Measurements from ENCODE around the gene MASTL.
A peak's percentile ranks its signal among the peaks of the same experiment; 100 is the strongest.

The MASTL gene

DNA sequence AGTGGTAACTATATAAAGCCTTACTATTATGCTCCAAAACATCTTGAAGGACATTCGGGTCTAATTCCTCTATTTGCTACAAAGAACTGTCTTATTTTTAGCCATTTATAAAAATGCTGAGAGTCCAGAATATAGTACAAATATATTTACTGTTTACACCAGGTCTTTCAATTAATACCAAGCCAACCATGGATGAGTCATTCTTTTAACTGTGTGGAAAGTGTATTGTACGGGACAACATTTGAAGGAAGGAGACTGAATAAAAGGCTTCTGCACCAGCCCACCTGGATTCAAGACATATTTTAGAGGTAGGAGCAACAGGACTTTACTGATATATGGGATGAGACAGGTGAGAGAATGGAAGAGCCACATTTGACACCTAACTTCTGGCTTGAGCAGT lies 35.4 kb downstream of the MASTL start:
- TF ChIP-seq, protein P1, sequence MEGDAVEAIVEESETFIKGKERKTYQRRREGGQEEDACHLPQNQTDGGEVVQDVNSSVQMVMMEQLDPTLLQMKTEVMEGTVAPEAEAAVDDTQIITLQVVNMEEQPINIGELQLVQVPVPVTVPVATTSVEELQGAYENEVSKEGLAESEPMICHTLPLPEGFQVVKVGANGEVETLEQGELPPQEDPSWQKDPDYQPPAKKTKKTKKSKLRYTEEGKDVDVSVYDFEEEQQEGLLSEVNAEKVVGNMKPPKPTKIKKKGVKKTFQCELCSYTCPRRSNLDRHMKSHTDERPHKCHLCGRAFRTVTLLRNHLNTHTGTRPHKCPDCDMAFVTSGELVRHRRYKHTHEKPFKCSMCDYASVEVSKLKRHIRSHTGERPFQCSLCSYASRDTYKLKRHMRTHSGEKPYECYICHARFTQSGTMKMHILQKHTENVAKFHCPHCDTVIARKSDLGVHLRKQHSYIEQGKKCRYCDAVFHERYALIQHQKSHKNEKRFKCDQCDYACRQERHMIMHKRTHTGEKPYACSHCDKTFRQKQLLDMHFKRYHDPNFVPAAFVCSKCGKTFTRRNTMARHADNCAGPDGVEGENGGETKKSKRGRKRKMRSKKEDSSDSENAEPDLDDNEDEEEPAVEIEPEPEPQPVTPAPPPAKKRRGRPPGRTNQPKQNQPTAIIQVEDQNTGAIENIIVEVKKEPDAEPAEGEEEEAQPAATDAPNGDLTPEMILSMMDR (IDR thresholded peaks at IDR 0.05), result no peak

DNA sequence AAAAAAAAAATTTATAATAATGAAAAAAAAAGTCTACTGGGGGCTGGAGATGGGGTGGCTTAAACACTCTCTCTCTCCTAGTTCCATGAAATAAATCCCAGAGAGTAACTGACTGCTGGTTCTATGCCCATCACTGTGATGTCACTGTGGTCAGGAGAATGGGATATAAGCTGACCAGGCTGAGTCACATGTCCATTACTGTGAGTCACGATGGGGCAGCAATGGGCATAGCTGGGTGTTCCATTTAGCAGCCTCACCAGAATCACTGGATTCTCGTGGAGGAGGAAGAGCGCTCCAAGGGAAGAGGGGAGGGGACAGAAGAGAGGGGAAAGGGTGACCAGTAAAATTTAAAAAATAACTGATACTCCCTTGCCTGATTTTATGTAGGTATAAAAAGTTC lies 37.1 kb downstream of the MASTL start:
- TF ChIP-seq, protein P1 (IDR thresholded peaks at IDR 0.05), result no peak

DNA sequence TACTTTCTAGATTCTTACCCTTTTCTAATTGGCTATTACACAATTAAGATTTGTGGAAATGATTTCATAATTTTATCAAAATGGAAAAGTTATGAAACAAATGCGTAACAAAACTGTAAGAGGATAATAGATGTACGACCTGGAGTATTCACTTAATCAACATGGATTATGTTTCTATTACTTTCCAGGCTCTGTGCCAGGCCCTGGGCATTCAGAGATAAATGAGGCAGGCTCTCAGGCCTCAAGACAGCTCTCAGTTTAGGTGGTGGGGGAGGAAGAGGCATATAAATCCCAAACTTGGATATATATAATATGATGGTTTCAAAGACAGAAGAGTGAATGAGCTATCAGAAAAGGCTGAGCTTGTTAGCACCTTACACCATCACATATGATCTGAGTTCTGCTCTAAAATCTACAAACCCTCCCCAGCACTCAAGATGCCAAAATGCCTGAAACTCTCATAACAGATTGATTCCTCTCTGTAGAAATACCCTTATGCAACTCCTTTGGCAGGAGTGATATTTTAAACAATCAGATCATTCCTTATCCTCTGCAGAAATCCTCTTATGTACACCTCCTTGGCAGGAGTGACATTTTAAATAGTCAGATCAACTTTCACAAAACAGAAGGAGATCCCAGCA lies 42.9 kb downstream of the MASTL start:
- TF ChIP-seq, protein P1 (IDR thresholded peaks at IDR 0.05), result no peak

DNA sequence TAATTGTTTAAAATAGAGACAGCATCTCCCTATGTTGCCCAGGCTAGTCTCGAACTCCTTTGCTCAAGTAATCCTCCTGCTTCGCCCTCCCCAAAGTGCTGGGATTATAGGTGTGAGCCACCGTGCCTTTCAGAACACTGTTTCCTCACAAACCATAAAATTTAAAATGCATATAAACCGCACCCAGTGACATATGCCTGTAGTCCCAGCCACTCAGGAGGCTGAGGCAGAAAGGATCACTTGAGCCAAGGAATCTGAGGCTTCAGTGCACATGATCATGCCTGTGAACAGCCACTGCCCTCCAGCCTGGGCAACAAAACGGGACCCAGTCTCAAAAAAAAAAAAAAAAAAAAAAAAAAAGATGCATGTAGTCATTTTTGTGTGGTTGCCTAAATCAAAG lies 48.7 kb downstream of the MASTL start:
- TF ChIP-seq, protein P1 (IDR thresholded peaks at IDR 0.05), result no peak

DNA sequence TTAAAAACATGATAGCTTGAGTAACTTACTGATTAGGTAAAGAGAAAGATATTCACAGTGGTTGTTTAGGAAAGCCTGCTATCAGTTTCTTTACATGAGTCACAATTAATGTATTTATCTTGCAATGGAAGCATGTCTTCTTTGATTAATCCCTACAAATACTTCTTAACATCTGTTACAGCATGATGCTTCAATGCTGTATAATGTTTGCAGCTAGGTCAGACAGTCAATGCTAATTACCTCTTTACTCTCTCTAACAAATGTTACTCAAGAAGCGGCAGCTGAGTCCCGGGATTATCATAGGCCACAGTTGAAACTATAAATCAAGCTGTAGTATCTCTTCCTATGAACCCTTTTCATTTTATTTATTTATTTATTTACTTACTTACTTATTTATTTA lies 52.2 kb downstream of the MASTL start:
- TF ChIP-seq, protein P1 (IDR thresholded peaks at IDR 0.05), result no peak

DNA sequence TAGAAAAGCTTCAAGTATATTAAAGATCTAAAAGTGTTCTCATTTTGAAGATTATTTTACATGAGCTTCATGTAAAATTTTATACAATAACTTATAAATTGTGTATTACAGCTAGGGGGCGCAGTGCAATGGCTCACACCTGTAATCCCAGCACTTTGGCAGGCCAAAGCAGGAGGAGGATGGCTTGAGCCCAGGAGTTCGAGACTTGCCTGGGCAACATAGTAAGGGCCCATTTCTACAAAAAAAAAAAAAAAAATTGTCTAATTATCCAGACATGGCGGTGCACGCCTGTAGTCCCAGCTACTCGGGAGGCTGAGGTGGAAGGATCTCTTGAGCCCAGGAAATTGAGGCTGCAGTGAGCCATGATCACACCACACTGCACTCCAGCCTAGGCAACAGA lies 68.8 kb downstream of the MASTL start:
- TF ChIP-seq, protein P1 (IDR thresholded peaks at IDR 0.05), result peak; percentile 62

DNA sequence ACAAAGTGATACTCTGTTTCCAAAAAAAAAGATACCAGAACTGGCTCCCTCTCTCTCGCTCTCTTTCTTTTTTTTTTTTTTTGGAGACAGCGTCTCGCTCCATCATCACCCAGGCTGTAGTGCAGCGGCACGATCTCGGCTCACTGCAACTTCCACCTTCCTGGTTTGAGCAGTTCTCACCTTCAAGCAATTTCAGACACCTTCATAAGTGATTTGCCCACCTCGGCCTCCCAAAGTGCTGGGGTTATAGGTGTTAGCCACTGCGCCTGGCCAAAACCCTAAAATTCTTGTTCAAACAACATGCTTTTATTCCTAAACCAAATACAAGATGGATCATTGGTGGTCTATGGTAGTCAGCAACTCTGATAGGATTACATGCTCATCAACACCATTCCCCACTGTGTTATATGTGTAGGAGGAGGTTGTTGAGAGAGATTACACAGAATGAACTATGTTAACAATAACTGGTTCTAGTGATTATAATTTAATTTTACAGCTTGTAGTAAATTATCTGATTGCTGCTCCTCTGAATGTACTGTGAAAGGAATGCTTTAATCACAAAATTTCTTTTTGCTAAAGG lies 69.9 kb downstream of the MASTL start:
- TF ChIP-seq, protein P1 (IDR thresholded peaks at IDR 0.05), result no peak
